Muscle layer of duodenum (tissue), 2 donors: Measurements from ENCODE around the gene CYTL1.
"Not testable (repeated sequence)": the region's sequence is repeated elsewhere in the genome, so short reads cannot be mapped to it uniquely, and the experiment has no call there.

Source experiments
- H3K27ac ChIP-seq: one replicate; pipeline ENCODE4 v1.7.0; 2013; ENCODE audit warnings: mild to moderate bottlenecking, low read length
- H3K27me3 ChIP-seq: one replicate; pipeline ENCODE4 v1.7.0; 2013; ENCODE audit warnings: low read depth, mild to moderate bottlenecking, control low read depth, low read length
- H3K36me3 ChIP-seq, 2 donors: one replicate each; pipeline ENCODE4 v1.7.0; 2013; ENCODE audit warnings: low read length in 2 of 2, control low read depth in 1 of 2, mild to moderate bottlenecking in 1 of 2; ENCODE audit not compliant: insufficient read depth in 2 of 2, control insufficient read depth in 1 of 2
- H3K4me1 ChIP-seq, 2 donors: one replicate each; pipeline ENCODE4 v1.7.0; 2013; ENCODE audit warnings: low read length in 2 of 2, mild to moderate bottlenecking in 2 of 2, control low read depth in 1 of 2, moderate library complexity in 1 of 2; ENCODE audit not compliant: insufficient read depth in 2 of 2, control insufficient read depth in 1 of 2
- H3K4me3 ChIP-seq, 2 donors: one replicate each; pipeline ENCODE4 v1.7.0; 2013; ENCODE audit warnings: low read length in 2 of 2, low read depth in 1 of 2, mild to moderate bottlenecking in 1 of 2
- H3K9me3 ChIP-seq, 2 donors: one replicate each; pipeline ENCODE4 v1.7.0; 2013; ENCODE audit warnings: low read length in 2 of 2, control low read depth in 1 of 2, mild to moderate bottlenecking in 1 of 2; ENCODE audit not compliant: control insufficient read depth in 1 of 2
- donor health status: healthy.

CYTL1 gene

GRCh38 chr4:5018096-5018495, 1.2 kb downstream of the CYTL1 start:
- no peaks in the 10 kb centered on the region for H3K9me3 ChIP-seq
- H3K4me1 ChIP-seq, result peaks cover 0 to 10% of the 10 kb centered on the region in 2 donors
- H3K36me3 ChIP-seq, result no peaks in the 10 kb centered on the region
- no peak overlapping the region for H3K4me3 ChIP-seq
- H3K27ac ChIP-seq, result no peak overlapping the region
- no peaks in the 10 kb centered on the region for H3K27me3 ChIP-seq

DNA sequence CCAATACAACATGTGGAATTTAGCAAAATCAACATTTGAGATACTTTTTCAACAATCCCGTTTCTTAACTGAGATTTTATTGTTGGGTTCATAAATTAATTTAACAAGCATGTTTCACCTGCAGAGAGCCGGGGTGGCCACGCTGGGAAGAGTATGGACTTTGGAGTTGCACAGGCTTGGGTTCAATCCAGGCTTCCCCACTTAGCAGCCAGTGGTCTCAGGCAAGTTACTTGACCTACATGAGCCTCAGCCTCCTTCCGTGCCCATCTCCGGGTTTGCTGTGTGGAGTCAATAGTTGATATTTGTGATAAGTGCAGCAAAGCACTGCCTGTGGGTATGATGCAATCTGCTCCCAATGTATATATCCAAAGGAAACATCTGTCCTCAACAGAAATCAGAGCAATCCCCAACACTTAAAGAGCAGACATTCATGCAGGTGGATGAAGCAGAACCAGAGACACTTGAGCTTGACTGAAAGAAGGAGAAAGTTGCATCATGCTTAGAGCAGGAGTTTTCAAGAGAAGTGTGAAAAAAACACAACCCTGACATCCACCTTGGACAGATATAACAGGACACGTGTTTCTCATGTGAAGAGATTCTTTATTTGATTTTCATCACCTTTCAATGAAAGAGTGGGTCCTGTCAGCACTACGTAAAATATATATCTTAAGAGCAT, 5.1 kb downstream of the CYTL1 start:
- Histone ChIP-seq H3K36me3 (no peaks in the 10 kb centered on the region), H3K9me3 (no peaks in the 10 kb centered on the region), H3K27ac (no peak overlapping the region), H3K4me3 (no peak overlapping the region), H3K4me1 (peaks cover 0 to 2% of the 10 kb centered on the region in 2 donors), H3K27me3 (no peaks in the 10 kb centered on the region)

DNA sequence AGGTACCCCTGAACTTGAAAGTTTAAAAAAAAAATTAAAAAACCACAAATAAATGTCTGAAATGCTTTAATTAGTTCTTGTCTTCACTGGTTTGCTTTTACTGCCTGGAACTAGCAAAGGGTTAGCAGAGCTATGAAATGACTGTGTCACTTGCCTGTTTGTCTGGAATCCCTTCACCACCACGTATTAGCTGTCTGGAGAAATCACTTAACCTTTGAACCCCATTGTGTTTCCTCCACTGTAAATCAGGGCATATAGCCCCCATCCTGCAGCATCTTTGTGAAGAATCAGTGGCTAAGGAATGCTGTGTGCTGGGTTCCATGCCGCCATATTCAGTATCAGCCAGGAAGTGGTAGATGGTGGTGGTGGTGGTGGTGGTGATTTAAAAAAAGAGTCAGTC, 6.3 kb downstream of the CYTL1 start:
- Histone ChIP-seq H3K9me3 (no peaks in the 10 kb centered on the region), H3K27ac (no peak overlapping the region), H3K36me3 (no peaks in the 10 kb centered on the region), H3K4me3 (no peak overlapping the region), H3K4me1 (no peaks in the 10 kb centered on the region), H3K27me3 (no peaks in the 10 kb centered on the region)

DNA sequence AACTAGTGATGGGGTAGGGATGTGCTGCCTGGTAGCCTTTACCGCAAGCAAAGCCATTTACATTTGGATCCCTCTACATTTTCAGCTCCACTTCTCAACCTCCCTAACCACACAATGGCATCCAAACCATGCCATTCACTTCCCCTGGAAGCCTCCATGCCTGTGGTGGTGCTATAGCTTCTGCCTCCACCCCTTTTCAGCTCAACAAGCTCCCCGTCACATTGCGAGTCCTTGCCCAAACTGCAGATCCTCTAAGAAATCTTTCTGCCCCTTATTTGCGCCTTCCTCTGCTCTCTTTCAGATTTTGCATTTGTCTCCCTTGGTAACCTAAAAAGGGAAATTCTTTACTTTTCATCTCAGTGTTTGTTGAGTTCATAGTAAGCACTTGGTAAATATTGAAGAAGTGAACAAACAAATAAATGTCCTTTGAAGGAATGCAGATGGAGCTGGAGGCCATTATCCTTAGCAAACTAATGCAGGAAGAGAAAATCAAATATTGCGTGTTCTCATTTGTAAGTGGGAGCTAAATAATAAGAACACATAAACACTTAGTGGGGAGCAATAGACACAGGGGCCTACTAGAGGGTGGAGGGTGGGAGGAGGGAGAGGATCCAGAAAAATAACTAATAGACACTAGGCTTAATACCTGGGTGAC, 6.9 kb downstream of the CYTL1 start:
- Histone ChIP-seq H3K4me3 (no peak overlapping the region), H3K4me1 (no peaks in the 10 kb centered on the region), H3K27me3 (no peaks in the 10 kb centered on the region), H3K36me3 (no peaks in the 10 kb centered on the region), H3K9me3 (no peaks in the 10 kb centered on the region), H3K27ac (no peak overlapping the region)

DNA sequence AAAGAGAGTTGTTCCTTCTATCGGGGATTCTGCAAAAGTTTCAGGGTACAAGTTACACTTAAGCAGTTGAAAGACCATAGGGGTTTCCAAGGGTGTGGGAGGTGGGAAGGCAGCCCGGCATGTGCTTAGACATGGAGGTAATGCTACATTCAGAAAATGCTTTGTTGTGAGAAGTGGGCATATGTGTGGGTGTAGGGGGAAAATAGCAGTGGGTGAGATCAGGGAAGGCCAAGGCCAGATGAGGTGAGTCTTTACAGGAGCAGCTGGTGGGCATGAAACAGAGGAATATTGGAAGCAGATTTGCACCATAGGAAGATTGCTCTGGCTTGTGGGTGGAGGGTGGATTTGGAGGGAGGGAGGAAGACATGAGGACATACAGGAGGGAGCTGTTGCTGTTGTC, 8.3 kb downstream of the CYTL1 start:
- no peak overlapping the region for H3K4me3 ChIP-seq
- no peaks in the 10 kb centered on the region for H3K9me3 ChIP-seq
- no peaks in the 10 kb centered on the region for H3K36me3 ChIP-seq
- H3K27me3 ChIP-seq, result no peaks in the 10 kb centered on the region
- H3K27ac ChIP-seq, result no peak overlapping the region
- H3K4me1 ChIP-seq, result no peaks in the 10 kb centered on the region

GRCh38 chr4:5009796-5010195, 9.5 kb downstream of the CYTL1 start:
- no peaks in the 10 kb centered on the region for H3K9me3 ChIP-seq
- H3K4me1 ChIP-seq, result no peaks in the 10 kb centered on the region
- H3K27ac ChIP-seq, result no peak overlapping the region
- no peaks in the 10 kb centered on the region for H3K27me3 ChIP-seq
- no peaks in the 10 kb centered on the region for H3K36me3 ChIP-seq
- H3K4me3 ChIP-seq, result no peak overlapping the region

DNA sequence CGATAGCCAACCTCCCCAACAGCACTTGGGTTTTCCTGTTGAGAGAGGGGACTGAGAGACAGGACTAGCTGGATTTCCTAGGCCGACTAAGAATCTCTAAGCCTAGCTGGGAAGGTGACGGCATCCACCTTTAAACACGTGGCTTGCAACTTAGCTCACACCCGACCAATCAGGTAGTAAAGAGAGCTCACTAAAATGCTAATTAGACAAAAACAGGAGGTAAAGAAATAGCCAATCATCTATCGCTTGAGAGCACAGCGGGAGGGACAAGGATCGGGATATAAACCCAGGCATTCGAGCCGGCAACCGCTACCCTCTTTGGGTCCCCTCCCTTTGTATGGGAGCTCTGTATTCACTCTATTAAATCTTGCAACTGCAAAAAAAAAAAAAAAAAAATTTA, 12.3 kb downstream of the CYTL1 start:
- not testable (repeated sequence) for H3K9me3 ChIP-seq, H3K27ac ChIP-seq, H3K36me3 ChIP-seq, H3K27me3 ChIP-seq, H3K4me1 ChIP-seq, H3K4me3 ChIP-seq

- no peaks in the 10 kb centered on the region for H3K27me3 ChIP-seq
- no peaks in the 10 kb centered on the region for H3K4me1 ChIP-seq
- H3K9me3 ChIP-seq, result no peaks in the 10 kb centered on the region
- no peaks in the 10 kb centered on the region for H3K36me3 ChIP-seq
- no peak overlapping the region for H3K27ac ChIP-seq
- no peak overlapping the region for H3K4me3 ChIP-seq
Measured at GRCh38 chr4:5004496-5004895, 14.8 kb downstream of the CYTL1 start.

DNA sequence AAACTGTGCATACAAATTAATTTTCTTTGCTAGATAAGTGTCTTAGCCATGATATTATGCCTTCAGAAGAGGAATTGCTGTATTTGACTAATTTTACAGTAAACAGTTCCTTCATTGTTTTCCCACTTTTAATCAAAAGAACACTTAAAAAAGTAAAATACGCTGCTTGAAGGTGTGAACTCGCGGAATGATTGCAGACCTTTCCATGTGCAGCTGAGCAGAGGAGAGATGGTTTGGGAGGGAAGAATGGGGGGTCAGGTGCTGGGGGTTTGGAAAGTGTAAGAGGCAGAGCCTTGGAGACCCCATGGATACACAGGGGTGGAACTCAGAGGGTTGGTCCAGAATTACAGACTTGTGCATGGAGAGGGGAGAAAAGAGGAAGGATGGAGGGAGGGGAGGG, 15.3 kb downstream of the CYTL1 start:
- Histone ChIP-seq H3K4me1 (no peaks in the 10 kb centered on the region), H3K36me3 (no peaks in the 10 kb centered on the region), H3K27ac (no peak overlapping the region), H3K4me3 (no peak overlapping the region), H3K27me3 (no peaks in the 10 kb centered on the region), H3K9me3 (no peaks in the 10 kb centered on the region)

DNA sequence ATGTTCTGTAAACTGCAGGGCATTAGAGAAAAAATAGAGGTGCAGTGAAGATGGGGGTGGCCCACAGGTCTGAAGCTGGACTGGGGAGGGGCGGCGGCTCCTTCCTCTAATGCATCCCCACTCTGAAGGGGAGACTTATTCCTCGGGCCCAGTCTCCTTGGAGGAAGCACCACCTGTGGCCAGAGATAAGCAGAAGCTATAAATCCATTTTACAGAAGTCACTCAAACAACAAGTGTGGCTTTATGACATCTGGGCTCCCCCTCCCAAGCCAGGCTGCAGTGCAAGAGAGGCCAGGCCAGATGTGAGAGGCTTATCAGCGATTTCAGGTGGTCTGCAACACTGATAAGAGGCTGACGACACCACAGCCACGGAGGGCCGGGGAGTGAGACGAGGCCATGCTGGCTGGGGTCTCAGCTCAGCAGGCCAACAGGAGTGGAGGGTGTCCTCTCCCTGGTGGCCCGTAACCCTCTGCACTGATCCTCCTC, 15.8 kb downstream of the CYTL1 start:
- Histone ChIP-seq H3K27ac (no peak overlapping the region), H3K9me3 (no peaks in the 10 kb centered on the region), H3K27me3 (no peaks in the 10 kb centered on the region), H3K36me3 (no peaks in the 10 kb centered on the region), H3K4me1 (no peaks in the 10 kb centered on the region), H3K4me3 (no peak overlapping the region)

GRCh38 chr4:5001641-5002040, 17.6 kb downstream of the CYTL1 start:
- H3K4me1 ChIP-seq, H3K9me3 ChIP-seq, H3K27me3 ChIP-seq, H3K27ac ChIP-seq, H3K4me3 ChIP-seq, H3K36me3 ChIP-seq: not testable (repeated sequence)

- not testable (repeated sequence) for H3K27me3 ChIP-seq, H3K9me3 ChIP-seq, H3K4me3 ChIP-seq, H3K27ac ChIP-seq, H3K36me3 ChIP-seq
- H3K4me1 ChIP-seq, result peaks cover 5 to 14% of the 10 kb centered on the region in 2 donors
Measured at GRCh38 chr4:4996935-4997334, 22.3 kb downstream of the CYTL1 start.
